ENCODE data around the gene FNDC11. TPM values are rescaled to one million over a fixed set of nuclear protein-coding genes. Genes with fewer than 3 reads are reported as not detected.

FNDC11 gene
- polyA plus RNA-seq, 4 donors = 0.22 to 0.25 TPM; not detected in 2

- FAIRE-seq = no peak
- DNase-seq = no peak
- Histone ChIP-seq H3K9me3 (ENCODE audit: control insufficient read depth in 2 of 2, insufficient read depth in 1 of 2, low read depth in 1 of 2, low read length in 1 of 2) (peaks cover 0 to 4% of the 10 kb centered on the region in 2 donors), H3K27ac (ENCODE audit: low read depth in 1 of 3, low read length in 2 of 3) (no peak overlapping the region), H3K4me1 (ENCODE audit: control insufficient read depth in 3 of 3, insufficient read depth in 2 of 3, low read depth in 1 of 3, low read length in 2 of 3) (peaks cover 0 to 23% (median 0%) of the 10 kb centered on the region in 3 donors), H3K36me3 (ENCODE audit: control insufficient read depth in 3 of 3, insufficient read depth in 2 of 3, low read depth in 1 of 3, low read length in 3 of 3) (no peaks in the 10 kb centered on the region), H3K27me3 (ENCODE audit: control insufficient read depth in 3 of 3, insufficient read depth in 3 of 3, low read length in 3 of 3) (peaks cover 5 to 50% (median 8%) of the 10 kb centered on the region in 3 donors), H3K4me3 (ENCODE audit: low read depth in 1 of 3, low read length in 3 of 3) (no peak overlapping the region)
- WGBS, 3 donors = 20 to 27% (median 22%) methylated on average over 6 to 12 of the region's 25 CpGs
These were observed 4.9 kb upstream of the FNDC11 start for GRCh38 chr20:63549019-63549418.

GRCh38 chr20:63549679-63550282 lies 4.2 kb upstream of the FNDC11 start:
- FAIRE-seq (no peak), DNase-seq (no peak)
- no peak overlapping the region for H3K4me3 ChIP-seq (ENCODE audit: low read depth in 1 of 3, low read length in 3 of 3)
- no peak overlapping the region for H3K27ac ChIP-seq (ENCODE audit: low read depth in 1 of 3, low read length in 2 of 3)
- no peaks in the 10 kb centered on the region for H3K36me3 ChIP-seq (ENCODE audit: control insufficient read depth in 3 of 3, insufficient read depth in 2 of 3, low read depth in 1 of 3, low read length in 3 of 3)
- peaks cover 5 to 54% (median 8%) of the 10 kb centered on the region in 3 donors for H3K27me3 ChIP-seq (ENCODE audit: control insufficient read depth in 3 of 3, insufficient read depth in 3 of 3, low read length in 3 of 3)
- H3K4me1 ChIP-seq (ENCODE audit: control insufficient read depth in 3 of 3, insufficient read depth in 2 of 3, low read depth in 1 of 3, low read length in 2 of 3) = peaks cover 0 to 22% (median 0%) of the 10 kb centered on the region in 3 donors
- peaks cover 0 to 4% of the 10 kb centered on the region in 2 donors for H3K9me3 ChIP-seq (ENCODE audit: control insufficient read depth in 2 of 2, insufficient read depth in 1 of 2, low read depth in 1 of 2, low read length in 1 of 2)
- 61 to 81% (median 65%) methylated on average over 14 to 18 of the region's 18 CpGs for WGBS, 3 donors

GRCh38 chr20:63551068-63551467 lies 2.9 kb upstream of the FNDC11 start:
- WGBS, 3 donors = 45 to 58% (median 52%) methylated on average over 9 of the region's 9 CpGs

GRCh38 chr20:63552481-63553249 lies 1.3 kb upstream of the FNDC11 start:
- Histone ChIP-seq H3K27me3 (ENCODE audit: control insufficient read depth in 3 of 3, insufficient read depth in 3 of 3, low read length in 3 of 3) (peaks cover 0 to 33% (median 5%) of the 10 kb centered on the region in 3 donors), H3K27ac (ENCODE audit: low read depth in 1 of 3, low read length in 2 of 3) (no peak overlapping the region), H3K4me3 (ENCODE audit: low read depth in 1 of 3, low read length in 3 of 3) (no peak overlapping the region), H3K9me3 (ENCODE audit: control insufficient read depth in 2 of 2, insufficient read depth in 1 of 2, low read depth in 1 of 2, low read length in 1 of 2) (peaks cover 0 to 4% of the 10 kb centered on the region in 2 donors), H3K4me1 (ENCODE audit: control insufficient read depth in 3 of 3, insufficient read depth in 2 of 3, low read depth in 1 of 3, low read length in 2 of 3) (peaks cover 0 to 7% (median 0%) of the 10 kb centered on the region in 3 donors), H3K36me3 (ENCODE audit: control insufficient read depth in 3 of 3, insufficient read depth in 2 of 3, low read depth in 1 of 3, low read length in 3 of 3) (no peaks in the 10 kb centered on the region)
- 25 to 30% (median 28%) methylated on average over 14 to 15 of the region's 15 CpGs for WGBS, 3 donors
- FAIRE-seq (no peak), DNase-seq (no peak)

More at GRCh38 chr20:63551068-63551467, 2.9 kb upstream of the FNDC11 start:
- no peak for FAIRE-seq
- Histone ChIP-seq H3K27ac (ENCODE audit: low read depth in 1 of 3, low read length in 2 of 3) (no peak overlapping the region), H3K36me3 (ENCODE audit: control insufficient read depth in 3 of 3, insufficient read depth in 2 of 3, low read depth in 1 of 3, low read length in 3 of 3) (no peaks in the 10 kb centered on the region), H3K27me3 (ENCODE audit: control insufficient read depth in 3 of 3, insufficient read depth in 3 of 3, low read length in 3 of 3) (peaks cover 5 to 48% (median 8%) of the 10 kb centered on the region in 3 donors), H3K9me3 (ENCODE audit: control insufficient read depth in 2 of 2, insufficient read depth in 1 of 2, low read depth in 1 of 2, low read length in 1 of 2) (peaks cover 0 to 4% of the 10 kb centered on the region in 2 donors), H3K4me3 (ENCODE audit: low read depth in 1 of 3, low read length in 3 of 3) (no peak overlapping the region), H3K4me1 (ENCODE audit: control insufficient read depth in 3 of 3, insufficient read depth in 2 of 3, low read depth in 1 of 3, low read length in 2 of 3) (peaks cover 0 to 9% (median 0%) of the 10 kb centered on the region in 3 donors)
- no peak for DNase-seq

GRCh38 chr20:63553251-63553932 lies 567 bp upstream of the FNDC11 start:
- no peaks in the 10 kb centered on the region for H3K36me3 ChIP-seq (ENCODE audit: control insufficient read depth in 3 of 3, insufficient read depth in 2 of 3, low read depth in 1 of 3, low read length in 3 of 3)
- H3K27me3 ChIP-seq (ENCODE audit: control insufficient read depth in 3 of 3, insufficient read depth in 3 of 3, low read length in 3 of 3) = peaks cover 0 to 27% (median 5%) of the 10 kb centered on the region in 3 donors
- peaks cover 0 to 4% of the 10 kb centered on the region in 2 donors for H3K9me3 ChIP-seq (ENCODE audit: control insufficient read depth in 2 of 2, insufficient read depth in 1 of 2, low read depth in 1 of 2, low read length in 1 of 2)
- no peak for FAIRE-seq
- H3K4me1 ChIP-seq (ENCODE audit: control insufficient read depth in 3 of 3, insufficient read depth in 2 of 3, low read depth in 1 of 3, low read length in 2 of 3) = peaks cover 0 to 7% (median 0%) of the 10 kb centered on the region in 3 donors
- DNase-seq = peak in 1 of 2 donors; percentile 66
- WGBS, 3 donors = 2 to 4% (median 4%) methylated on average over 28 to 36 of the region's 37 CpGs
- H3K27ac ChIP-seq (ENCODE audit: low read depth in 1 of 3, low read length in 2 of 3) = no peak overlapping the region
- H3K4me3 ChIP-seq (ENCODE audit: low read depth in 1 of 3, low read length in 3 of 3) = peak overlapping the region in 2 of 3 donors; percentile 44 to 51

- Histone ChIP-seq H3K36me3 (ENCODE audit: control insufficient read depth in 3 of 3, insufficient read depth in 2 of 3, low read depth in 1 of 3, low read length in 3 of 3) (peaks cover 0 to 7% (median 0%) of the 10 kb centered on the region in 3 donors), H3K27me3 (ENCODE audit: control insufficient read depth in 3 of 3, insufficient read depth in 3 of 3, low read length in 3 of 3) (peaks cover 0 to 17% (median under 1%) of the 10 kb centered on the region in 3 donors), H3K9me3 (ENCODE audit: control insufficient read depth in 2 of 2, insufficient read depth in 1 of 2, low read depth in 1 of 2, low read length in 1 of 2) (peaks cover 0 to 4% of the 10 kb centered on the region in 2 donors), H3K27ac (ENCODE audit: low read depth in 1 of 3, low read length in 2 of 3) (no peak overlapping the region), H3K4me3 (ENCODE audit: low read depth in 1 of 3, low read length in 3 of 3) (peak overlapping the region in 2 of 3 donors; percentile 44 to 51), H3K4me1 (ENCODE audit: control insufficient read depth in 3 of 3, insufficient read depth in 2 of 3, low read depth in 1 of 3, low read length in 2 of 3) (peaks cover 0 to 7% (median 0%) of the 10 kb centered on the region in 3 donors)
- FAIRE-seq (no peak), DNase-seq (peak in 1 of 2 donors; percentile 41)
- WGBS, 3 donors = 51 to 65% (median 56%) methylated on average over 35 to 38 of the region's 38 CpGs
These were observed 661 bp downstream of the FNDC11 start for GRCh38 chr20:63554361-63555278.

GRCh38 chr20:63555661-63556381 lies 1.9 kb downstream of the FNDC11 start:
- 70 to 88% (median 72%) methylated on average over 43 to 45 of the region's 45 CpGs for WGBS, 3 donors
- H3K36me3 ChIP-seq (ENCODE audit: control insufficient read depth in 3 of 3, insufficient read depth in 2 of 3, low read depth in 1 of 3, low read length in 3 of 3) = peaks cover 0 to 19% (median 4%) of the 10 kb centered on the region in 3 donors
- H3K27me3 ChIP-seq (ENCODE audit: control insufficient read depth in 3 of 3, insufficient read depth in 3 of 3, low read length in 3 of 3) = peaks cover 0 to 13% (median 0%) of the 10 kb centered on the region in 3 donors
- H3K4me3 ChIP-seq (ENCODE audit: low read depth in 1 of 3, low read length in 3 of 3) = no peak overlapping the region
- no peak overlapping the region for H3K27ac ChIP-seq (ENCODE audit: low read depth in 1 of 3, low read length in 2 of 3)
- H3K4me1 ChIP-seq (ENCODE audit: control insufficient read depth in 3 of 3, insufficient read depth in 2 of 3, low read depth in 1 of 3, low read length in 2 of 3) = peaks cover 0 to 7% (median 0%) of the 10 kb centered on the region in 3 donors
- H3K9me3 ChIP-seq (ENCODE audit: control insufficient read depth in 2 of 2, insufficient read depth in 1 of 2, low read depth in 1 of 2, low read length in 1 of 2) = peaks cover 0 to 4% of the 10 kb centered on the region in 2 donors
- DNase-seq (no peak), FAIRE-seq (no peak)
